Peyer's patch (tissue), 4 donors: ENCODE results near the gene SIGLEC9.

Experiments used
- CTCF ChIP-seq, 6 experiments: fragments of 450-650 bp in 4 of 6; fragments of 200-600 bp in 2 of 6; sonication (generic) in 1 of 6; IDR thresholded peaks; one replicate each; pipeline ENCODE4 v1.5.1; 2017 to 2019; ENCODE audit warnings: antibody characterized with exemption in 6 of 6, mild to moderate bottlenecking in 3 of 6, moderate library complexity in 1 of 6
- POLR2A ChIP-seq, 2 donors: fragments of 450-650 bp; IDR thresholded peaks; one replicate each; pipeline ENCODE4 v1.5.1; 2017; ENCODE audit warnings: antibody characterized with exemption in 2 of 2, mild to moderate bottlenecking in 2 of 2, moderate library complexity in 2 of 2

- TF ChIP-seq CTCF (IDR thresholded peaks at IDR 0.05) (no peak), POLR2A (IDR thresholded peaks at IDR 0.05) (no peak)
Observed at GRCh38 chr19:51145916-51146493, 21.3 kb downstream of the SIGLEC9 start.
